Mesenchymal stem cell (in vitro differentiated cells and primary cell): ENCODE results near the gene TTYH3.
"Not testable (repeated sequence)": the region's sequence is repeated elsewhere in the genome, so short reads cannot be mapped to it uniquely, and the experiment has no call there.

Experiments used
- DNase-seq: peaks from one replicate; pipeline ENCODE4 v3.0.0-alpha.2; 2013
- H2AFZ ChIP-seq: one replicate; pipeline ENCODE4 v1.6.1; 2013; ENCODE audit warnings: low read depth, mild to moderate bottlenecking, control low read depth, inconsistent platforms, low read length, moderate library complexity
- H2AK5ac ChIP-seq: 2 replicates; pipeline ENCODE4 v1.6.1; 2013; ENCODE audit warnings: low read length, moderate library complexity, mild to moderate bottlenecking, inconsistent platforms; ENCODE audit not compliant: severe bottlenecking
- H2BK120ac ChIP-seq: one replicate; pipeline ENCODE4 v1.6.1; 2013; ENCODE audit warnings: low read depth, mild to moderate bottlenecking, inconsistent platforms, low read length, moderate library complexity
- H2BK12ac ChIP-seq, 2 experiments: one replicate each; pipeline ENCODE4 v1.6.1; 2013; ENCODE audit warnings: inconsistent platforms in 2 of 2, low read length in 2 of 2, mild to moderate bottlenecking in 2 of 2, moderate library complexity in 2 of 2, control low read depth in 1 of 2
- H2BK15ac ChIP-seq: one replicate; pipeline ENCODE4 v1.6.1; 2013; ENCODE audit warnings: mild to moderate bottlenecking, low read depth, inconsistent platforms; ENCODE audit not compliant: poor library complexity, severe bottlenecking
- H2BK5ac ChIP-seq: 2 replicates; pipeline ENCODE4 v1.6.1; 2013; ENCODE audit warnings: low read depth, mild to moderate bottlenecking, low read length, control low read depth, inconsistent platforms; ENCODE audit not compliant: poor library complexity, severe bottlenecking
- H3K14ac ChIP-seq, 2 experiments: one replicate each; pipeline ENCODE4 v1.6.1; 2013; ENCODE audit warnings: inconsistent platforms in 2 of 2, low read length in 2 of 2, control low read depth in 1 of 2, mild to moderate bottlenecking in 1 of 2, moderate library complexity in 1 of 2
- H3K18ac ChIP-seq, 2 experiments: one replicate each; pipeline ENCODE4 v1.6.1; 2013; ENCODE audit warnings: inconsistent platforms in 2 of 2, low read length in 2 of 2, control low read depth in 1 of 2, low read depth in 1 of 2, mild to moderate bottlenecking in 1 of 2
- H3K23ac ChIP-seq, 2 experiments: one replicate each; pipeline ENCODE4 v1.6.1; 2013; ENCODE audit warnings: inconsistent platforms in 2 of 2, low read length in 2 of 2, mild to moderate bottlenecking in 2 of 2, moderate library complexity in 2 of 2, control low read depth in 1 of 2
- H3K27ac ChIP-seq: 2 replicates; pipeline ENCODE4 v1.5.1; 2013; ENCODE audit warnings: mild to moderate bottlenecking, moderate library complexity, low read length, control low read depth, inconsistent platforms; ENCODE audit not compliant: poor library complexity, severe bottlenecking
- H3K27me3 ChIP-seq, 2 experiments: 2 replicates each; pipeline versions ENCODE4 v1.6.1 to v1.7.0; 2013; ENCODE audit warnings: low read length in 2 of 2, mild to moderate bottlenecking in 2 of 2, moderate library complexity in 2 of 2, control low read depth in 1 of 2, inconsistent platforms in 1 of 2; ENCODE audit not compliant: control insufficient read depth in 1 of 2, insufficient read depth in 1 of 2
- H3K36me3 ChIP-seq, 2 experiments: 2 replicates each; pipeline versions ENCODE4 v1.6.1 to v1.7.0; 2013; ENCODE audit warnings: low read length in 2 of 2, control low read depth in 1 of 2, inconsistent platforms in 1 of 2, low read depth in 1 of 2, mild to moderate bottlenecking in 1 of 2; ENCODE audit not compliant: insufficient read depth in 2 of 2, control insufficient read depth in 1 of 2
- H3K4ac ChIP-seq, 2 experiments: one replicate each; pipeline ENCODE4 v1.6.1; 2013; ENCODE audit warnings: inconsistent platforms in 2 of 2, low read length in 2 of 2, mild to moderate bottlenecking in 2 of 2, moderate library complexity in 2 of 2, control low read depth in 1 of 2, low read depth in 1 of 2
- H3K4me1 ChIP-seq: 2 replicates; pipeline ENCODE4 v1.6.1; 2013; ENCODE audit warnings: low read depth, low read length, control low read depth; ENCODE audit not compliant: control insufficient read depth, insufficient read depth
- H3K4me2 ChIP-seq: 2 replicates; pipeline ENCODE4 v1.6.1; 2013; ENCODE audit warnings: low read length, mild to moderate bottlenecking, inconsistent platforms; ENCODE audit not compliant: poor library complexity, severe bottlenecking
- H3K4me3 ChIP-seq, 2 experiments: 2 replicates each; pipeline versions ENCODE4 v1.5.1 to v1.7.0; 2013; ENCODE audit warnings: low read length in 2 of 2, mild to moderate bottlenecking in 2 of 2, control low read depth in 1 of 2, low read depth in 1 of 2; ENCODE audit not compliant: insufficient read depth in 1 of 2
- H3K79me1 ChIP-seq: replicated peaks from 2 replicates; pipeline ENCODE4 v1.6.1; 2013; ENCODE audit warnings: mild to moderate bottlenecking, control low read depth, low read length, inconsistent platforms; ENCODE audit not compliant: poor library complexity, severe bottlenecking
- H3K9ac ChIP-seq: 2 replicates; pipeline ENCODE4 v1.7.0; 2013; ENCODE audit warnings: mild to moderate bottlenecking, low read length, moderate library complexity
- H3K9me3 ChIP-seq: 2 replicates; pipeline ENCODE4 v1.7.0; 2013; ENCODE audit warnings: mild to moderate bottlenecking, low read length; ENCODE audit not compliant: control insufficient read depth
- H4K8ac ChIP-seq: one replicate; pipeline ENCODE4 v1.6.1; 2013; ENCODE audit warnings: inconsistent platforms, mild to moderate bottlenecking, low read length, moderate library complexity
- H4K91ac ChIP-seq: one replicate; pipeline ENCODE4 v1.6.1; 2013; ENCODE audit warnings: mild to moderate bottlenecking, low read length, inconsistent platforms
- WGBS: methylation state at CpG from one replicate; pipeline ENCODE4 v1.1.7; 2013; ENCODE audit warnings: mixed read lengths; 5-methylcytosine and 5-hydroxymethylcytosine counted together

Gene TTYH3

DNA sequence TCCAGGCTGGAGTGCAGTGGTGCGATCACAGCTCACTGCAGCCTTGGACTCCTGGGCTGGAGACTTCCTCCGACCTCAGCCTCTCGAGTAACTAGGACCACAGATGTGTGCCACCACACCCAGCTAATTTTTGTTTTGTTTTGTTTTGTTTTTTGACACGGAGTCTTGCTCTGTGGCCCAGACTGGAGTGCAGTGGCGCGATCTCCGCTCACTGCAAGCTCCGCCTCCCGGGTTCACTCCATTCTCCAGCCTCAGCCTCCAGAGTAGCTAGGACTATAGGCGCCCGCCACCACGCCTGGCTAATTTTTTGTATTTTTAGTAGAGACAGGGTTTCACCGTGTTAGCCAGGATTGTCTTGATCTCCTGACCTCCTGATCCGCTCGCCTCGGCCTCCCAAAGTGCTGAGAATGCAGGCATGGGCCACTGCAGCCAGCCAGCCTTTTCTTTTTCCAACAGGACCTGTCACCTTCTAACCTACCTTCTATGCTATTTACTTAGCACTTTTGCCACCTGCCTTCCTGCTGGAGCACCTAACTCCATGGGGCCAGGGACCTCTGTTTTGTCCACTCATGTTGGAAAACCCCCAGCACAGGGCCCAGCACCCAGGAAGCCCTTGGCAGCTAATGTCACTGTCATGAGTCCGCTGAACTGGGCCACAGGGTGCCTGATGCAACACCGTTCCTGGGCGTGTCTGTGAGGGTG, 61.8 kb downstream of the TTYH3 start:
- not testable (repeated sequence) for H4K8ac ChIP-seq, DNase-seq

DNA sequence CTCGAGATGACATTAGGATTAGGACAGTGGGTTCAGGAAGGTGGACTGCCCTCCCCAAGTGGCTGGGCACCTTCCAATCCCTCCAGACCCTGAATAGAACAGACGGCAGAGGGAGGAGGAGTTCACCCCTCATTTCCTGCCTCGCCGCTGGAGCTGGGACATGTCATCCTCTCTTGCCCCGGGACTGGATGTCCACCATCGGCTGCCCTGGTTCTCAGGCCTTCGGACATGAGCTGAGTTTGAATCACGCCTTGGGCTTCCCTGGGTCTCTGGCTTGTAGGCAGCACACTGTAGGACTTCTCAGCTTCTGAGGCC, 62.3 kb downstream of the TTYH3 start:
- not testable (repeated sequence) for H3K27ac ChIP-seq, H3K4me3 ChIP-seq, H3K14ac ChIP-seq, H2AK5ac ChIP-seq, H2BK15ac ChIP-seq, H3K23ac ChIP-seq, H2BK5ac ChIP-seq, H3K79me1 ChIP-seq, H2BK12ac ChIP-seq, H3K18ac ChIP-seq, DNase-seq, H3K4me2 ChIP-seq, H2BK120ac ChIP-seq, H3K9me3 ChIP-seq, H4K91ac ChIP-seq, H3K36me3 ChIP-seq, H4K8ac ChIP-seq, H2AFZ ChIP-seq, H3K9ac ChIP-seq, H3K4ac ChIP-seq
- Histone ChIP-seq H3K27me3 (peaks cover 12 to 17% of the 10 kb centered on the region in 2 experiments), H3K4me1 (peaks cover 19% of the 10 kb centered on the region)
- 89% methylated on average over 8 of the region's 8 CpGs for WGBS

More for the DNA sequence above, 61.8 kb downstream of the TTYH3 start:
- not testable (repeated sequence) for H3K4ac ChIP-seq, H3K14ac ChIP-seq, H3K36me3 ChIP-seq, H4K91ac ChIP-seq, H3K79me1 ChIP-seq, H3K18ac ChIP-seq, H2BK12ac ChIP-seq, H3K9ac ChIP-seq, H2AK5ac ChIP-seq, H2BK5ac ChIP-seq, H3K27ac ChIP-seq, H3K9me3 ChIP-seq, H2BK120ac ChIP-seq, H2BK15ac ChIP-seq, H3K4me3 ChIP-seq, H3K4me2 ChIP-seq, H2AFZ ChIP-seq, H3K23ac ChIP-seq
- Histone ChIP-seq H3K4me1 (peaks cover 23% of the 10 kb centered on the region), H3K27me3 (peaks cover 12 to 21% of the 10 kb centered on the region in 2 experiments)
- 95% methylated on average over 17 of the region's 19 CpGs for WGBS

DNA sequence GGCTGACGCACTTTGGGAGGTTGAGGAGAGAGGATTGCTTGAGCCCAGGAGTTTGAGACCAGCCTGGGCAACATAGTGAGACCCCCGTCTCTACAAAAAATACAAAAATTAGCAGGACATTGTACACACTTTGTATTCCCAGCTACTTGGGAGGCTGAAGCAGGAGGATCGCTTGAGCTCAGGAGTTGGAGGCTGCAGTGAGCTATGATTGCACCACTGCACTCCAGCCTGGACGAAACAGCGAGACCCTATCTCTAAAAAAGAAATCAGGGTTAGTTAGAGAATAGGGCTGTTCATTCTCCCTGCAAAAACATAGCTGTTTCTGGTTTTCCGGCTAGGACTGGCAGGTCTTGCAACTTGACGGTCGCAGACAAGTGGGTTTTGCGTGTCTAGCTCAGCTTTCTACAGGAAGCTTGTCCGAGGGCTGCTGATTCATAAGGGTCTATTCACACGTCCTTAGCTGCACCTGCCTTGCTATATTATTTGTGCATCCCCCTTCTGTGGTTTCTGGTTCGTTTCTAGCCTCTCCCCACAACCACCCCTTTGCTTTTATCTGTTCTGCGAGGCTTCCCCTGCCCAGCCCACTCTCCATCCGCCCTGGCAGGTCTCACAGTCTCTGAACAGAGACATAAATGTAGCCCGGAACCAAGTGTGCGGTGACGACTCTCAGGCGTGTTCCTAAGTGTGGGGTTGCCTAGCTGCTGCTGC, 66.9 kb downstream of the TTYH3 start:
- Histone ChIP-seq H3K9me3 (no peaks in the 10 kb centered on the region), H3K36me3 (peaks cover 0 to 16% of the 10 kb centered on the region in 2 experiments), H4K91ac (no peak overlapping the region), H2BK12ac (no peak overlapping the region), H3K4me2 (no peak overlapping the region), H2AK5ac (no peak overlapping the region), H2BK120ac (no peak overlapping the region), H3K23ac (no peak overlapping the region), H3K9ac (no peak overlapping the region), H3K4me3 (no peak overlapping the region), H3K4me1 (peaks cover 3% of the 10 kb centered on the region), H2AFZ (no peak overlapping the region), H3K27me3 (peaks cover 10 to 21% of the 10 kb centered on the region in 2 experiments), H2BK5ac (no peak overlapping the region), H3K4ac (no peak overlapping the region), H4K8ac (no peak overlapping the region), H2BK15ac (no peak overlapping the region), H3K18ac (no peak overlapping the region), H3K14ac (no peak overlapping the region), H3K79me1 (peaks cover 2% of the 10 kb centered on the region), H3K27ac (no peak overlapping the region)
- 80% methylated on average over 16 of the region's 18 CpGs for WGBS
- DNase-seq = no peak

DNA sequence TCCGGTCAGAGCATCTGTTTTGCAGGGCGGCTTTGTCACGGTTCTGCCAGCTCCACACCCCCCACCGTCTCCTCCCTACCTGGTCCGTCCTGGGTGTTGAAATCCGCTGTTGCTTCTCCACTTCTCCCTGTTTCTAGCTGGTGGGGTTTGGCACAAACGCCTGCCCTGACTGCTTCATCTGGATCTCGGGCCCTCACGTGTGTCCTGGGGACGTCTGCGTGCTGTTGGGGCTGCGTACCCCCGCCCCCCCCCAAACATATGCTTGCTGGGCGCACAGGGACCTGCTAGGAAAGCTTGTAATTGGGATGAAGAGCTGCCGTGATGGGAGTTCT, 67.5 kb downstream of the TTYH3 start:
- Histone ChIP-seq H3K9ac (no peak overlapping the region), H3K4ac (no peak overlapping the region), H4K8ac (no peak overlapping the region), H3K79me1 (peaks cover 2% of the 10 kb centered on the region), H2BK15ac (no peak overlapping the region), H2AFZ (no peak overlapping the region), H4K91ac (no peak overlapping the region), H3K18ac (no peak overlapping the region), H3K14ac (no peak overlapping the region), H2BK12ac (no peak overlapping the region), H3K27ac (no peak overlapping the region), H2AK5ac (no peak overlapping the region), H3K36me3 (peaks cover 0 to 16% of the 10 kb centered on the region in 2 experiments), H3K23ac (no peak overlapping the region), H3K4me3 (no peak overlapping the region), H3K4me2 (no peak overlapping the region), H3K9me3 (no peaks in the 10 kb centered on the region), H2BK5ac (no peak overlapping the region), H2BK120ac (no peak overlapping the region), H3K27me3 (peaks cover 10 to 21% of the 10 kb centered on the region in 2 experiments), H3K4me1 (no peaks in the 10 kb centered on the region)
- no peak for DNase-seq
- WGBS = 87% methylated on average over 15 of the region's 15 CpGs
